GM23338 (cell line): ENCODE data around the gene RNF207. TPM values are rescaled to one million over a fixed set of nuclear protein-coding genes. Genes with fewer than 3 reads are reported as not detected.

Source experiments
- ATAC-seq: fragments of 200-7000 bp; cut with Tn5 transposase; 3 replicates; pipeline ENCODE4 v1.9.1; 2020
- DNase-seq: peaks from one replicate; pipeline ENCODE4 v3.0.0-alpha.2; 2015; ENCODE audit warnings: low spot score
- H2AFZ ChIP-seq: fragments of 200-600 bp; sonication (generic); 2 replicates; pipeline ENCODE4 v1.8.0; 2016; ENCODE audit warnings: antibody characterized with exemption, mild to moderate bottlenecking, moderate library complexity
- H3F3A ChIP-seq: fragments of 200-600 bp; sonication (generic); replicated peaks from 2 replicates; pipeline ENCODE4 v1.8.0; 2017; ENCODE audit warnings: antibody characterized with exemption, mixed run types, low read depth
- H3K27ac ChIP-seq: fragments of 200-600 bp; sonication (generic); 2 replicates; pipeline ENCODE4 v1.6.1; 2016; ENCODE audit warnings: low read depth
- H3K27me3 ChIP-seq: fragments of 200-600 bp; sonication (generic); 2 replicates; pipeline ENCODE4 v1.8.0; 2016; ENCODE audit warnings: mild to moderate bottlenecking, mixed run types, moderate library complexity; ENCODE audit not compliant: insufficient read depth
- H3K36me3 ChIP-seq: fragments of 200-600 bp; sonication (generic); 2 replicates; pipeline ENCODE4 v1.8.0; 2016; ENCODE audit warnings: mild to moderate bottlenecking; ENCODE audit not compliant: insufficient read depth
- H3K4me1 ChIP-seq: fragments of 200-600 bp; sonication (generic); 2 replicates; pipeline ENCODE4 v1.8.0; 2016; ENCODE audit warnings: mild to moderate bottlenecking, moderate library complexity; ENCODE audit not compliant: insufficient read depth
- H3K4me2 ChIP-seq: fragments of 200-600 bp; sonication (generic); 2 replicates; pipeline ENCODE4 v1.7.1; 2017; ENCODE audit warnings: mixed run types
- H3K4me3 ChIP-seq: fragments of 200-600 bp; sonication (generic); 2 replicates; pipeline ENCODE4 v1.6.1; 2016; ENCODE audit warnings: mixed run types
- H3K79me2 ChIP-seq: fragments of 200-600 bp; sonication (generic); replicated peaks from 2 replicates; pipeline ENCODE4 v1.8.0; 2017; ENCODE audit warnings: mild to moderate bottlenecking; ENCODE audit not compliant: insufficient read depth
- H3K9me2 ChIP-seq: fragments of 200-600 bp; sonication (generic); 2 replicates; pipeline ENCODE4 v1.8.0; 2017; ENCODE audit not compliant: insufficient read depth
- H4K20me1 ChIP-seq: fragments of 200-600 bp; sonication (generic); replicated peaks from 2 replicates; pipeline ENCODE4 v1.8.0; 2017; ENCODE audit warnings: mild to moderate bottlenecking; ENCODE audit not compliant: insufficient read depth
- H3K27ac Mint-ChIP-seq: 2 replicates; pipeline ENCODE4 v1.8.0; 2020; ENCODE audit warnings: inconsistent platforms, mild to moderate bottlenecking, moderate library complexity, mixed read lengths
- H3K27me3 Mint-ChIP-seq: 3 replicates; pipeline ENCODE4 v1.8.0; 2022; ENCODE audit warnings: low read depth, mild to moderate bottlenecking, moderate library complexity, mixed read lengths, inconsistent platforms; ENCODE audit not compliant: insufficient read depth, poor library complexity
- H3K36me3 Mint-ChIP-seq: 3 replicates; pipeline ENCODE4 v1.8.0; 2021; ENCODE audit warnings: low read depth, mild to moderate bottlenecking, inconsistent platforms, moderate library complexity, mixed read lengths
- H3K4me1 Mint-ChIP-seq: 3 replicates; pipeline ENCODE4 v1.8.0; 2020; ENCODE audit warnings: mild to moderate bottlenecking, inconsistent platforms, mixed read lengths
- H3K4me3 Mint-ChIP-seq: 3 replicates; pipeline ENCODE4 v1.8.0; 2021; ENCODE audit warnings: moderate library complexity, mild to moderate bottlenecking, inconsistent platforms, mixed read lengths
- H3K9me3 Mint-ChIP-seq: 3 replicates; pipeline ENCODE4 v1.8.0; 2020; ENCODE audit warnings: moderate library complexity, mild to moderate bottlenecking, inconsistent platforms, mixed read lengths
- ETS1 ChIP-seq: IDR thresholded peaks from 2 replicates; pipeline ENCODE4 v1.6.1; 2016; ENCODE audit warnings: antibody characterized with exemption
- EZH2 ChIP-seq: fragments of 200-600 bp; sonication (generic); IDR thresholded peaks from one replicate; pipeline ENCODE4 v1.8.0; 2017; ENCODE audit warnings: antibody characterized with exemption, mild to moderate bottlenecking, low read depth; ENCODE audit not compliant: unreplicated experiment
- EZH2phosphoT487 ChIP-seq: fragments of 200-600 bp; sonication (generic); IDR thresholded peaks from one replicate; pipeline ENCODE4 v1.8.1; 2018; ENCODE audit warnings: antibody characterized with exemption; ENCODE audit not compliant: unreplicated experiment
- NANOG ChIP-seq: IDR thresholded peaks from 2 replicates; pipeline ENCODE4 v1.6.1; 2016; ENCODE audit warnings: antibody characterized with exemption, borderline replicate concordance
- STAT1 ChIP-seq: IDR thresholded peaks from one replicate; pipeline ENCODE4 v1.6.1; 2016; ENCODE audit warnings: antibody characterized with exemption; ENCODE audit not compliant: unreplicated experiment
- ZNF114 ChIP-seq: fragments of 250-450 bp; sonication (Bioruptor Pico); IDR thresholded peaks from 2 replicates; pipeline ENCODE4 v1.5.0; 2020; ENCODE audit warnings: mild to moderate bottlenecking, moderate library complexity
- ZNF331 ChIP-seq: fragments of 250-450 bp; sonication (Bioruptor Pico); IDR thresholded peaks from 2 replicates; pipeline ENCODE4 v1.5.0; 2020; ENCODE audit warnings: low read depth, mild to moderate bottlenecking, moderate library complexity
- ZNF462 ChIP-seq: fragments of 250-450 bp; sonication (Bioruptor Pico); IDR thresholded peaks from 2 replicates; pipeline ENCODE4 v1.5.0; 2020; ENCODE audit warnings: mild to moderate bottlenecking, moderate library complexity
- polyA plus RNA-seq: library from polyadenylated mRNA; unstranded; fragments of >200 nt; fragmentation: Nextera tagmentation; extraction: Ambion mirVana; gene quantifications from 2 replicates; pipeline ENCODE4 v1.2.1, GENCODE V29; 2016
- total RNA-seq: library from RNA; depleted of rRNA; stranded (reverse); fragments of >200 nt; shearing (Covaris generic); gene quantifications from 2 replicates; pipeline ENCODE4 v1.2.3, GENCODE V29; 2014
- TF ChIP-seq, protein P1 (sequence below): IDR thresholded peaks from one replicate; pipeline ENCODE4 v1.6.1; 2018; ENCODE audit warnings: antibody characterized with exemption; ENCODE audit not compliant: unreplicated experiment

RNF207 gene
- total and polyA plus RNA-seq, 2 experiments from 2014 or later = 1.7 to 2.9 TPM

DNA sequence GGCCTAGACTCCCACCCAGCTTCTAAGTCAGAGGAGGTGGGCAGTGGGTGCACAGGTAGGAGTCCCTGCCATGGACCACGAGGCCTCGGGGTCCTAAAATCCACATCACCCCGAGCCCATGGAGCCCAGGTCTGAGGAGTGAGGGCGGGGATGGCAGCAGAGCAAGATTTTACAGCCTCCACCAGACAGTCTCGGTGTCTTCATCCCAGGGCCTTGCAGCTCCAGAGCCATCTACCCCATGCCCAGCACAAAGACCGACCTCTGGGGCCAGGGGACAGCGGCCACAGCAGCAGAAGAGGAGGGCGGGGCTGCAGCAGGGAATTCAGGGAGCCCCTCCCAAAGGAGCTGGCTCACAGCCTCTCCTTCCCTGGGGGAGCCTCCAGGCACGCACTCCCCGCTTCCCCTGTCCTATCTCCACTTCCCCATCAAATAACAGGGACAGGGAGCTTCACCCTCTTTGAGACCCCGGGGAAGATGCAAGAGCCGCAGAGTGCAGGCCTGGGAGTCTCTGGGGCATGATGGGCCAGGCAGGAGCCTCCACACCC is 40.4 kb upstream of the RNF207 start:
- Histone ChIP-seq H3K27ac (no peak overlapping the region), H3K4me3 (no peak overlapping the region), H3K4me1 (peaks cover 3% of the 10 kb centered on the region; the same call in 1 of the 2 replicates), H3K79me2 (no peaks in the 10 kb centered on the region), H3K9me2 (no peaks in the 10 kb centered on the region), H3K27me3 (no peaks in the 10 kb centered on the region), H3K4me2 (no peak overlapping the region), H2AFZ (no peak overlapping the region), H3F3A (peaks cover 6% of the 10 kb centered on the region; the same call in 1 of the 2 replicates), H3K36me3 (no peaks in the 10 kb centered on the region), H4K20me1 (no peaks in the 10 kb centered on the region)
- DNase-seq (no peak), ATAC-seq (no peak)
- Mint-ChIP-seq H3K9me3 (no peaks in the 10 kb centered on the region), H3K27ac (no peak overlapping the region), H3K27me3 (peaks cover 17% of the 10 kb centered on the region), H3K36me3 (no peaks in the 10 kb centered on the region), H3K4me1 (peaks cover 15% of the 10 kb centered on the region), H3K4me3 (no peak overlapping the region)
- TF ChIP-seq ZNF331 (no peak), EZH2 (no peak), ETS1 (no peak), STAT1 (no peak), EZH2phosphoT487 (no peak), NANOG (no peak), ZNF462 (no peak), ZNF114 (CRISPR knock-in tag) (no peak)
- TF ChIP-seq, protein P1, sequence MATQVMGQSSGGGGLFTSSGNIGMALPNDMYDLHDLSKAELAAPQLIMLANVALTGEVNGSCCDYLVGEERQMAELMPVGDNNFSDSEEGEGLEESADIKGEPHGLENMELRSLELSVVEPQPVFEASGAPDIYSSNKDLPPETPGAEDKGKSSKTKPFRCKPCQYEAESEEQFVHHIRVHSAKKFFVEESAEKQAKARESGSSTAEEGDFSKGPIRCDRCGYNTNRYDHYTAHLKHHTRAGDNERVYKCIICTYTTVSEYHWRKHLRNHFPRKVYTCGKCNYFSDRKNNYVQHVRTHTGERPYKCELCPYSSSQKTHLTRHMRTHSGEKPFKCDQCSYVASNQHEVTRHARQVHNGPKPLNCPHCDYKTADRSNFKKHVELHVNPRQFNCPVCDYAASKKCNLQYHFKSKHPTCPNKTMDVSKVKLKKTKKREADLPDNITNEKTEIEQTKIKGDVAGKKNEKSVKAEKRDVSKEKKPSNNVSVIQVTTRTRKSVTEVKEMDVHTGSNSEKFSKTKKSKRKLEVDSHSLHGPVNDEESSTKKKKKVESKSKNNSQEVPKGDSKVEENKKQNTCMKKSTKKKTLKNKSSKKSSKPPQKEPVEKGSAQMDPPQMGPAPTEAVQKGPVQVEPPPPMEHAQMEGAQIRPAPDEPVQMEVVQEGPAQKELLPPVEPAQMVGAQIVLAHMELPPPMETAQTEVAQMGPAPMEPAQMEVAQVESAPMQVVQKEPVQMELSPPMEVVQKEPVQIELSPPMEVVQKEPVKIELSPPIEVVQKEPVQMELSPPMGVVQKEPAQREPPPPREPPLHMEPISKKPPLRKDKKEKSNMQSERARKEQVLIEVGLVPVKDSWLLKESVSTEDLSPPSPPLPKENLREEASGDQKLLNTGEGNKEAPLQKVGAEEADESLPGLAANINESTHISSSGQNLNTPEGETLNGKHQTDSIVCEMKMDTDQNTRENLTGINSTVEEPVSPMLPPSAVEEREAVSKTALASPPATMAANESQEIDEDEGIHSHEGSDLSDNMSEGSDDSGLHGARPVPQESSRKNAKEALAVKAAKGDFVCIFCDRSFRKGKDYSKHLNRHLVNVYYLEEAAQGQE = no peak
